H1 (cell line): ENCODE data around the gene SLC27A2. TPM values are rescaled to one million over a fixed set of nuclear protein-coding genes. Genes with fewer than 3 reads are reported as not detected.

Source experiments
- KDM1A ChIP-seq: fragments of 200-600, 300-600 bp; sonication (generic); IDR thresholded peaks from 2 replicates; pipeline ENCODE4 v1.7.1; 2016; ENCODE audit warnings: mild to moderate bottlenecking, low read length, borderline replicate concordance
- YY1 ChIP-seq: IDR thresholded peaks from 2 replicates; pipeline ENCODE4 v1.6.1; 2011; ENCODE audit warnings: low read depth, mild to moderate bottlenecking, low read length
- polyA plus RNA-seq, 7 experiments: library from polyadenylated mRNA; depleted of rRNA in 3 of 7; stranded (reverse) in 5 of 7; unstranded in 2 of 7; fragments of >200 nt in 5 of 7; fragments of 200-250 nt in 2 of 7; gene quantifications; 1 replicate in 5 of 7; 2 replicates in 1 of 7; 4 replicates in 1 of 7; pipeline versions ENCODE4 v1.2.1 to v1.2.3, GENCODE V29; 2011 to 2013; ENCODE audit warnings: missing spikeins in 2 of 7, mixed read lengths in 2 of 7
- total RNA-seq: library from RNA; stranded (reverse); fragmentation: NEBNext Ultra II Directional; extraction: Animal tissue kit (Norgen Biotek cat#: 25700); gene quantifications from 2 replicates; pipeline ENCODE4 v1.2.1, GENCODE V29; 2021

The SLC27A2 gene
- total and polyA plus RNA-seq, 2 of the 8 experiments (the other 6 are each of a cell fraction or from before 2014, with no cell fraction given) = 5.6 to 5.8 TPM

GRCh38 chr15:50275908-50276307 is 93.9 kb downstream of the SLC27A2 start (continued):
- no peak for TF ChIP-seq KDM1A
- no peak for TF ChIP-seq YY1
